ENCODE results near the gene CLCNKB.

The CLCNKB gene

DNA sequence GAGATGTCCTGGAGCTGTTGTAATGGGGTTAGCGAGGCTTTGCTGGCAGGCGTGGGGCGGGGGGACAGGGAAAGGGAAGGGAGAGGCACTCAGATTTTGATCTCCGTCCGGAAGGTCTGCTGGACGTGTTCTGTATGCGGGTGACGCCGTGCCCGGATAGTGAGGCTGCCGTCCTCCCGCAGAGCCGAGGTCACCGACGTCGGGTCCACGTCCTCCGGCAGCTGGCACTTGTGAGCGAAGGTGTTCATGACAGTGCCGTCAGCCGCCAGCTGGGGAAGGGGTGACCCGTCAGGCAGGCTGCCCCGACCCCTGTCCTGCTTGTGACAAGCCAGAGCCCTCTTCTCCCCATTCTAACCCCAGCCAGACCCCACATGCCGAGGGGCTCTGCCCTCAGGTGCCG lies 28.1 kb upstream of the CLCNKB start:
- no peak overlapping the region for H3K4me3 ChIP-seq (ENCODE audit: low read depth, low read length)
- no peak for DNase-seq (ENCODE audit: low read depth)
- in situ Hi-C loops (cut with HindIII; ENCODE audit: low sequenced_read_pairs): no loop called here
- TF ChIP-seq, protein P1, sequence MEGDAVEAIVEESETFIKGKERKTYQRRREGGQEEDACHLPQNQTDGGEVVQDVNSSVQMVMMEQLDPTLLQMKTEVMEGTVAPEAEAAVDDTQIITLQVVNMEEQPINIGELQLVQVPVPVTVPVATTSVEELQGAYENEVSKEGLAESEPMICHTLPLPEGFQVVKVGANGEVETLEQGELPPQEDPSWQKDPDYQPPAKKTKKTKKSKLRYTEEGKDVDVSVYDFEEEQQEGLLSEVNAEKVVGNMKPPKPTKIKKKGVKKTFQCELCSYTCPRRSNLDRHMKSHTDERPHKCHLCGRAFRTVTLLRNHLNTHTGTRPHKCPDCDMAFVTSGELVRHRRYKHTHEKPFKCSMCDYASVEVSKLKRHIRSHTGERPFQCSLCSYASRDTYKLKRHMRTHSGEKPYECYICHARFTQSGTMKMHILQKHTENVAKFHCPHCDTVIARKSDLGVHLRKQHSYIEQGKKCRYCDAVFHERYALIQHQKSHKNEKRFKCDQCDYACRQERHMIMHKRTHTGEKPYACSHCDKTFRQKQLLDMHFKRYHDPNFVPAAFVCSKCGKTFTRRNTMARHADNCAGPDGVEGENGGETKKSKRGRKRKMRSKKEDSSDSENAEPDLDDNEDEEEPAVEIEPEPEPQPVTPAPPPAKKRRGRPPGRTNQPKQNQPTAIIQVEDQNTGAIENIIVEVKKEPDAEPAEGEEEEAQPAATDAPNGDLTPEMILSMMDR (IDR thresholded peaks at IDR 0.05; ENCODE audit: low read depth, low read length, missing control alignments): no peak

DNA sequence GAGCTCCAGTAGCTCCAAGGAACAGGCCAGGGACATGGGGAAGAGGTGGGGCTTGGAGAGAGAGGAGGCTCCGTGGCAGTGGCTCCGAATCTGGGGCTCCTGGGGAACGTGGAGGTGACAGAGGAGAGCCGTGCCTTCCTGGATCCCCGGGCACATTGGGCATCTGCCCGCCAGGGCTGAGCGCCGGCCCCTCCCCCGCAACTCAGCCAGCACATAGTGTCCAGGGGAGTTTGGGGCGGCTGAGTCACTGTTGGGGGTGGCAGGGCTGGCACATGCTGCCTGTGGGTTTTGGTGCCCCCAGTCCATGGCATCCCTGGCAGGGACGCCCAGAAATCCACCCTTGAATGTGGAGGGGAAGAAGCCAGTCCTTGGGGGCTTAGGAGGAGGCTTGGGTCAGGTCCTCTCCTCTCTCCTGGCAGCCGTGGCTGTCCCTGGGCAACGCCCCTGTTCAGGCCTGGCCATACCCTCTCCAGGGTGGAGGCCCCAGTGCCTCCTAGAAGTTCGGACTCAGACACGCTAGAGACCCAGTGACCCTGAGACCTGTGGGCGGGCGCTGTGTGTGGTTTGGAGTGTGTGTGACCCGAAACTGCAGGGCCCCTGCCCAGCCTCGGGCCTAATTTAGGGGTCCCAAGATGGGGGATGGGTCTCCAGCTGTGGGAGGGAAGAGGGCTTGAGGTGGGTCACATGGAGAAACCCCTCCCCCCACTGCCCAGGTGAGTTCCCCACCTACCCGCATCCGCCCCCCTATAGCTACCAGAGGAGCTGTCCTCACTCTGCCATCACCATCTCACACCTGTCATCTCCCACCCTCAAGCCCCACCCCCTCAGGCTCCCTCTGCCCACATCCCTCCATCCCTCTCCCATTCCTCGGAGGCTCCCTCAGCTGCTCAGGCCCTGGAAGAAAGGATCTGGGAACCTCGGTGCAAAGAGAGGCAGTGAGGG lies 27.4 kb upstream of the CLCNKB start:
- no peak for DNase-seq (ENCODE audit: low read depth)
- TF ChIP-seq, protein P1 (IDR thresholded peaks at IDR 0.05; ENCODE audit: low read depth, low read length, missing control alignments): no peak
- in situ Hi-C loops (cut with HindIII; ENCODE audit: low sequenced_read_pairs): no loop called here
- no peak overlapping the region for H3K4me3 ChIP-seq (ENCODE audit: low read depth, low read length)

GRCh38 chr1:16017076-16017460 lies 26.5 kb upstream of the CLCNKB start:
- TF ChIP-seq, protein P1 (IDR thresholded peaks at IDR 0.05; ENCODE audit: low read depth, low read length, missing control alignments): no peak
- DNase-seq (ENCODE audit: low read depth): no peak
- no peak overlapping the region for H3K4me3 ChIP-seq (ENCODE audit: low read depth, low read length)
- in situ Hi-C loops (cut with HindIII; ENCODE audit: low sequenced_read_pairs): no loop called here

DNA sequence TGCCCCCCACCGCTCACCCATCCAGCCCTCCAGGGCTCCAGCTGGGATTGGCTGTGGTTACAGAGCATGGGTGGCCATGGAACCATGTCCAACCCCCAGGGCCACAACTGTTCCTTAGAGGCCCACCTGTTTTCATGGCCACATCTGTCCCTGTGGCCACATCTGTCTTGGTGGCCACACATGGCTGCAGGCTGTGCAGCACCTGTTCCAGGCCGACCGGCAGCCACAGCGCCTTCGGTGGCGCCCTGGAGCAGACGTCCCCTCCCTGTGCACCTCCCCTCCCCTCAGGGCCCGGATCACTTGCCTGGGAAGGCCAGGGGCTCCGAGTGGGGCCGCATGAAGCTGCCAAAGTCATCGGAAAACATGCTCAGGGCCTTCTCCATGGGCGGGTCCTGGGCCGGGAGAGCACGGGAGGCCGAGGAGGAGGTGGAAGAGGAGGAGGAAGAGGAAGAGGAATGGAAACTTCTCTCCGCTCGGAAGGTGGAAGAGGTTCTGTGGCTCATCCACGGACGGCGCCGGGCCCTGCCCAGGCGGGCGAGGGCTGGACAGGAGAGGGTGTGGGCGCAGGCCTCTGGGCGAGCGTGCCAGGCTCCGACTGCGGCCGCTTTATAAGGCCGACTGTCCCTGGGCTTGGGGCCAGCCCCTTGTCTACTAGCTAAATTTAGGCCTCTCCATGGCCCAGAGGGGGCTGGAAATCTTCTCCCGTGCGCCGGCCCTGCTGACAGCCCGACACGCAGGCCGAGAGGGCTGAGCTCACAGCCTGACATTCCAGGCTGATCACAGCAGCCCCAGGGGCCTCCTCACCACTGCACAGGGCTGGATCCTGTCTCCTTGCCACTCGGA lies 25.9 kb upstream of the CLCNKB start, which contains the start of gene HSPB7:
TSS of gene HSPB7 (minus strand) at position 583 of the 843 bp plus-strand sequence. CDS start at position 503, 80 bp downstream.
- in situ Hi-C loops (cut with HindIII; ENCODE audit: low sequenced_read_pairs): no loop called here
- no peak within 1 kb of the TSS for H3K4me3 ChIP-seq (ENCODE audit: low read depth, low read length)
- TF ChIP-seq, protein P1 (IDR thresholded peaks at IDR 0.05; ENCODE audit: low read depth, low read length, missing control alignments): no peak
- DNase-seq (ENCODE audit: low read depth): no peak

DNA sequence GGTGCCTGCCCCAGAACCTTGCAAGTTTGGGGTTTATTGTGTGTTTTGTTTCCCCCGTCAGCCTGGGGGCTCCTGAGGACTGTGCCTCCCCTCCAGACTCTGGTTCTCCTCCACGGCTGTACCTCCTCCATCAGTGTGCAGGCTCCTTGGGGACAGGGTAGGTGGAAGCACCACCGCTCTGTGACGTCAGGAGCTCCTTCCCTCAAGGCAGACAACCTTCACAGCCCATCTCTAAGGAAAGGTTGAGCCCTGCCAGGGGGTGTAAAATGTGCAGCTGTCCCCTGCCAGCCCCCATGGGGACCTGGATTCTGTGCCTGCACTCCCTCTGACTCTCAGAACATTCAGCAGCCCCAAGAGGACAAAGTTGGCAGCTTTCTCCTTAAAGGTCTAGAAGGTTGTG lies 25.3 kb upstream of the CLCNKB start:
- TF ChIP-seq, protein P1 (IDR thresholded peaks at IDR 0.05; ENCODE audit: low read depth, low read length, missing control alignments): no peak
- no peak overlapping the region for H3K4me3 ChIP-seq (ENCODE audit: low read depth, low read length)
- in situ Hi-C loops (cut with HindIII; ENCODE audit: low sequenced_read_pairs): no loop called here
- no peak for DNase-seq (ENCODE audit: low read depth)
